SK-N-SH (cell line): ENCODE measurements around the gene ARHGAP45. TPM values are rescaled to one million over a fixed set of nuclear protein-coding genes. Genes with fewer than 3 reads are reported as not detected.
A peak's percentile ranks its signal among the peaks of the same experiment; 100 is the strongest.

Source experiments
- CTCF ChIA-PET: fragments of 300-600, 350-600 bp; formaldehyde crosslinking; extraction: SDS; loops from one replicate; lab custom pipeline; 2021; lab: Yijun Ruan, JAX
- POLR2A ChIA-PET: fragments of 350-600 bp; sonication (Branson Sonifier 250); formaldehyde crosslinking; extraction: SDS; loops from one replicate; lab custom pipeline; 2020; ENCODE audit warnings: antibody characterized with exemption, inconsistent platforms; lab: Yijun Ruan, JAX
- DNase-seq: peaks from one replicate; pipeline ENCODE4 v3.0.0; 2012
- H2AFZ ChIP-seq: fragments of 200-600 bp; sonication (generic); 2 replicates; pipeline ENCODE4 v1.8.1; 2016; ENCODE audit warnings: antibody characterized with exemption, mild to moderate bottlenecking, low read depth
- H3F3A ChIP-seq: fragments of 200-600 bp; sonication (generic); replicated peaks from 2 replicates; pipeline ENCODE3; 2016; ENCODE audit warnings: antibody characterized with exemption, mild to moderate bottlenecking; ENCODE audit not compliant: insufficient read depth
- H3K27ac ChIP-seq, 2 experiments: fragments of 200-500 bp in 1 of 2; fragments of 200-600 bp in 1 of 2; sonication (Bioruptor generic) in 1 of 2; sonication (generic), shearing (Covaris generic) in 1 of 2; 2 replicates each; pipeline versions ENCODE4 v1.5.1 to v1.6.1; 2014 to 2016; ENCODE audit warnings: low read depth in 2 of 2, inconsistent platforms in 1 of 2, low read length in 1 of 2, mild to moderate bottlenecking in 1 of 2, mixed read lengths in 1 of 2
- H3K27me3 ChIP-seq: fragments of 200-600 bp; sonication (generic), shearing (Covaris generic); 2 replicates; pipeline ENCODE4 v1.6.1; 2016; ENCODE audit warnings: mixed run types; ENCODE audit not compliant: insufficient read depth
- H3K36me3 ChIP-seq, 2 experiments: fragments of 200-500 bp in 1 of 2; fragments of 200-600 bp in 1 of 2; sonication (Bioruptor generic) in 1 of 2; sonication (generic) in 1 of 2; replicated peaks in 1 of 2; 2 replicates each; pipeline versions ENCODE3 to v1.5.1; 2014 to 2016; ENCODE audit warnings: low read length in 1 of 2, mild to moderate bottlenecking in 1 of 2; ENCODE audit not compliant: insufficient read depth in 2 of 2, control insufficient read depth in 1 of 2
- H3K4me1 ChIP-seq, 2 experiments: fragments of 200-500 bp in 1 of 2; fragments of 200-600 bp in 1 of 2; sonication (Bioruptor generic) in 1 of 2; sonication (generic), shearing (Covaris generic) in 1 of 2; 2 replicates each; pipeline versions ENCODE4 v1.5.1 to v1.6.1; 2014 to 2016; ENCODE audit warnings: low read depth in 1 of 2, low read length in 1 of 2, mixed run types in 1 of 2; ENCODE audit not compliant: insufficient read depth in 2 of 2, control insufficient read depth in 1 of 2
- H3K4me2 ChIP-seq: fragments of 200-600 bp; sonication (generic), shearing (Covaris generic); 2 replicates; pipeline ENCODE4 v1.6.1; 2017; ENCODE audit warnings: mixed run types
- H3K4me3 ChIP-seq, 2 experiments: fragments of 200-500 bp in 1 of 2; fragments of 200-600 bp in 1 of 2; sonication (Bioruptor generic) in 1 of 2; sonication (generic), shearing (Covaris generic) in 1 of 2; 2 replicates each; pipeline versions ENCODE4 v1.5.1 to v1.8.1; 2014 to 2016; ENCODE audit warnings: low read depth in 2 of 2, inconsistent platforms in 1 of 2, low read length in 1 of 2, mild to moderate bottlenecking in 1 of 2, mixed read lengths in 1 of 2, moderate library complexity in 1 of 2
- H3K79me2 ChIP-seq: fragments of 200-600 bp; sonication (generic); 2 replicates; pipeline ENCODE4 v1.8.1; 2017; ENCODE audit warnings: mild to moderate bottlenecking; ENCODE audit not compliant: insufficient read depth
- H3K9ac ChIP-seq: fragments of 200-600 bp; sonication (generic); 2 replicates; pipeline ENCODE4 v1.6.1; 2017; ENCODE audit warnings: mixed run types
- H3K9me2 ChIP-seq: fragments of 200-600 bp; sonication (generic); 2 replicates; pipeline ENCODE4 v1.6.1; 2017; ENCODE audit warnings: mixed run types
- H3K9me3 ChIP-seq: fragments of 200-600 bp; sonication (generic); 2 replicates; pipeline ENCODE4 v1.6.1; 2017; ENCODE audit warnings: mixed run types, mild to moderate bottlenecking, moderate library complexity
- H4K20me1 ChIP-seq: fragments of 200-600 bp; sonication (generic); 2 replicates; pipeline ENCODE4 v1.6.1; 2017; ENCODE audit warnings: mild to moderate bottlenecking, mixed run types; ENCODE audit not compliant: insufficient read depth
- SIN3A ChIP-seq: IDR thresholded peaks from 2 replicates; pipeline ENCODE4 v1.6.1; 2012; ENCODE audit warnings: low read depth, mild to moderate bottlenecking, low read length, moderate library complexity, borderline replicate concordance
- TAF1 ChIP-seq: IDR thresholded peaks from 2 replicates; pipeline ENCODE4 v1.6.1; 2012; ENCODE audit warnings: low read depth, mild to moderate bottlenecking, low read length, moderate library complexity, borderline replicate concordance
- YY1 ChIP-seq: IDR thresholded peaks from 2 replicates; pipeline ENCODE4 v1.4.0; 2012; ENCODE audit warnings: low read depth, mild to moderate bottlenecking
- WGBS: methylation state at CpG from one replicate; pipeline ENCODE4 v1.1.6; 2017; ENCODE audit warnings: low lambda C conversion rate; 5-methylcytosine and 5-hydroxymethylcytosine counted together
- polyA plus RNA-seq, 3 experiments: library from polyadenylated mRNA; depleted of rRNA; stranded (reverse); fragments of >200 nt; gene quantifications; 2 replicates each; pipeline ENCODE4 v1.2.3, GENCODE V29; 2012
- TF ChIP-seq, protein P1 (sequence below): fragments of 200-600 bp; sonication (generic); IDR thresholded peaks from 2 replicates; pipeline ENCODE4 v1.6.1; 2017; ENCODE audit warnings: antibody characterized with exemption, mild to moderate bottlenecking, moderate library complexity
- TF ChIP-seq, protein P2 (sequence below): IDR thresholded peaks from 2 replicates; pipeline ENCODE4 v1.4.0; 2012; ENCODE audit warnings: low read depth

ARHGAP45 gene
- polyA plus RNA-seq, 1 of the 3 experiments (the other 2 are of a cell fraction), result 4.2 TPM

DNA sequence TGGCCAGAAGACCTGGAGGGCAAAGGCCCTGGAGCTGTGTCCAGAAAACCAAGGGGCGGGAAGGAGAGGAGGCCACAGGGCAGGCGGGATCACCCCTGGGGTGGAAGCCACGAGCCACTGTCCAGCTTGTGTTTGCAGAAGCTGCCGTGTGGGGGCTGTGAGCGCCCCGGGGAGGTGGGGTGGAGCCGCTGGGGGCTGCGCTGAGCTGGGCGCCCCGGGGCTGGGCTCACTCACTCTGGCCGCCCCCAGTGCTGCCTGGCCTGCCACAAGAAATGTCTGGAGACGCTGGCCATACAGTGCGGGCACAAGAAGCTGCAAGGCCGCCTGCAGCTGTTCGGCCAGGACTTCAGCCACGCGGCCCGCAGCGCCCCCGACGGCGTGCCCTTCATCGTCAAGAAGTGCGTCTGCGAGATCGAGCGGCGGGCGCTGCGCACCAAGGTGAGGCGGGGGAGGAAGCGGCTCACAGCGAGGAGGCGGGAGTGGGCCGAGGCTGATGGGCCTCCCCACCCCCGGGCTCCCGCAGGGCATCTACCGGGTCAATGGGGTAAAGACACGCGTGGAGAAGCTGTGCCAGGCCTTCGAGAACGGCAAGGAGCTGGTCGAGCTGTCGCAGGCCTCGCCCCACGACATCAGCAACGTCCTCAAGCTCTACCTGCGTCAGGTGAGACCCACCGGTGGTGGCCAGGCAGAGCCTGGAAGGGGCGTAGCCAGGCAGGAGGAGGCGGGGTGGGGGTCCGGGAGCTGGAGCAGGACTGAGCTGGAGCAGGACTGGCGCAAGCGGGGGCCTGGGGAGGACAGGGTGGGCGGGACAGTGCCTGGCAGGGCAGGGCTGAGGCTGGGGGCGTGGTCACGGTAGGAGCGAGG lies 14.6 kb downstream of the ARHGAP45 start:
- WGBS, result 30% methylated on average over 22 of the region's 58 CpGs
- Histone ChIP-seq H3K36me3 (no peaks in the 10 kb centered on the region), H3K9me2 (no peaks in the 10 kb centered on the region), H3K4me1 (peaks cover 0 to 22% of the 10 kb centered on the region in 2 experiments; a peak in 2 of 4 replicates), H4K20me1 (no peaks in the 10 kb centered on the region), H3K4me3 (peak overlapping the region in 1 of 2 experiments; percentile 6; a peak in 1 of 4 replicates), H3F3A (peaks cover 11% of the 10 kb centered on the region), H3K9me3 (no peaks in the 10 kb centered on the region), H3K27me3 (no peaks in the 10 kb centered on the region), H3K27ac (no peak overlapping the region), H3K9ac (no peak overlapping the region), H3K4me2 (0 out of 2 replicates have a peak overlapping the region, but pooled peaks have one; percentile 33), H3K79me2 (no peaks in the 10 kb centered on the region), H2AFZ (no peak overlapping the region)
- DNase-seq, result no peak
- CTCF ChIA-PET, result interaction anchor here (0.6 to 3.2 kb wide), 13 partner anchors 9 to 218 kb away, joined by 3 to 24 read pairs (median 5); partner anchors contain the start of genes ABCA7, ARHGAP45, CNN2 and WDR18
- TF ChIP-seq, protein P1, sequence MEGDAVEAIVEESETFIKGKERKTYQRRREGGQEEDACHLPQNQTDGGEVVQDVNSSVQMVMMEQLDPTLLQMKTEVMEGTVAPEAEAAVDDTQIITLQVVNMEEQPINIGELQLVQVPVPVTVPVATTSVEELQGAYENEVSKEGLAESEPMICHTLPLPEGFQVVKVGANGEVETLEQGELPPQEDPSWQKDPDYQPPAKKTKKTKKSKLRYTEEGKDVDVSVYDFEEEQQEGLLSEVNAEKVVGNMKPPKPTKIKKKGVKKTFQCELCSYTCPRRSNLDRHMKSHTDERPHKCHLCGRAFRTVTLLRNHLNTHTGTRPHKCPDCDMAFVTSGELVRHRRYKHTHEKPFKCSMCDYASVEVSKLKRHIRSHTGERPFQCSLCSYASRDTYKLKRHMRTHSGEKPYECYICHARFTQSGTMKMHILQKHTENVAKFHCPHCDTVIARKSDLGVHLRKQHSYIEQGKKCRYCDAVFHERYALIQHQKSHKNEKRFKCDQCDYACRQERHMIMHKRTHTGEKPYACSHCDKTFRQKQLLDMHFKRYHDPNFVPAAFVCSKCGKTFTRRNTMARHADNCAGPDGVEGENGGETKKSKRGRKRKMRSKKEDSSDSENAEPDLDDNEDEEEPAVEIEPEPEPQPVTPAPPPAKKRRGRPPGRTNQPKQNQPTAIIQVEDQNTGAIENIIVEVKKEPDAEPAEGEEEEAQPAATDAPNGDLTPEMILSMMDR, result peak; percentile 32
- no peak for TF ChIP-seq SIN3A
- TF ChIP-seq YY1, result no peak
- no peak for TF ChIP-seq TAF1
- TF ChIP-seq, all 33 proteins: peak for 1
- POLR2A ChIA-PET, result interaction anchor here (0.6 to 2.4 kb wide), 4 partner anchors 22 to 188 kb away, joined by 3 to 9 read pairs (median 4); partner anchors contain the start of genes CIRBP and GPX4

DNA sequence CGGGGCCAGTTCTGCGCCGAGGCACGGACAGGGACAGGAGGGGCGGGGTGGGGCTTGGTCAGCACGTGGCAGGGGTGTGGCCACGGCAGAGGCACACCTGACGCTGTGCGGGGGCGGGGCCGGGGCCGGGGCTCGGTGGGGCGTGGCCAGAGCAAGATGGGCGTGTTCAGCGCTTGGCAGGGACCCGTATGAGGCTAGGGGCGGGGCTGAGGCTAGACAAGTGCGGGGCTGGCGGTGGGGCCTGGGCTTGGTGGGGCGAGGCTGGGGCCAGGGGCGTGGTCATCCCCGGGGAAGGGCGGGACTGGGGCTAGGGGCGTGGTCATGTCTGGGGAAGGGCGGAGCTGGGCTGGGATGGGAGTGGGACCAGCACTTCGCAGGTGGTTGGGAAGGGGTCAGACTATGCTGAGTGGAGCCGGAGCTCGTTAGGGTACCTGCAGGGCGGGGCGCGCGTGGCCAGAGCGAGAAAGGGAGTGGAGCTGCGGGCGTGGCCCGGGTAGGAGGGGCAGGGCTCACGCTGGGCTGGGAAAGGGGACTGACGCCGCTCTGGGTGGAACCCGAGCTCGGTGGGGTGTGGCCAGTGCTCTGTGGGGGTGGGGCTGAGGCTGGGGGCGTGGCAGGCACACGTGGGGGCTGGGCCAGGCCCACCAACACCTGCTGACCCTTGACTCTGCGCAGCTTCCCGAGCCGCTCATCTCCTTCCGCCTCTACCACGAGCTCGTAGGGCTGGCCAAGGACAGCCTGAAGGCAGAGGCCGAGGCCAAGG lies 15.4 kb downstream of the ARHGAP45 start:
- peak overlapping the region; percentile 82 for H3K4me2 ChIP-seq
- peaks cover 13% of the 10 kb centered on the region for H3F3A ChIP-seq
- ChIA-PET CTCF (interaction anchor here (0.7 to 3.2 kb wide), 9 partner anchors 8 to 113 kb away, joined by 3 to 24 read pairs (median 6); partner anchors contain the start of genes ABCA7, ARHGAP45 and CNN2), POLR2A (interaction anchor here (0.9 to 2.4 kb wide), 3 partner anchors 21 to 187 kb away, joined by 3 to 9 read pairs (median 4); partner anchors contain the start of genes CIRBP and GPX4)
- H3K36me3 ChIP-seq, result peaks cover 0 to under 1% of the 10 kb centered on the region in 2 experiments
- H3K9ac ChIP-seq, result no peak overlapping the region
- no peaks in the 10 kb centered on the region for H3K9me3 ChIP-seq
- no peaks in the 10 kb centered on the region for H3K79me2 ChIP-seq
- H3K27ac ChIP-seq, result no peak overlapping the region
- H4K20me1 ChIP-seq, result no peaks in the 10 kb centered on the region
- H3K4me1 ChIP-seq, result peaks cover 0 to 22% of the 10 kb centered on the region in 2 experiments; a peak in 2 of 4 replicates
- DNase-seq, result peak; percentile 92
- H2AFZ ChIP-seq, result no peak overlapping the region
- WGBS, result 5% methylated on average over 17 of the region's 51 CpGs
- H3K27me3 ChIP-seq, result no peaks in the 10 kb centered on the region
- H3K9me2 ChIP-seq, result no peaks in the 10 kb centered on the region
- peak overlapping the region; percentile 45 to 47 for H3K4me3 ChIP-seq
- TF ChIP-seq, protein P2, sequence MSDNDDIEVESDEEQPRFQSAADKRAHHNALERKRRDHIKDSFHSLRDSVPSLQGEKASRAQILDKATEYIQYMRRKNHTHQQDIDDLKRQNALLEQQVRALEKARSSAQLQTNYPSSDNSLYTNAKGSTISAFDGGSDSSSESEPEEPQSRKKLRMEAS, result 0 out of 2 replicates have a peak, but pooled peaks have one; percentile 22
- no peak for TF ChIP-seq YY1
